ENCODE results near the gene DLEC1. TPM values are rescaled to one million over a fixed set of nuclear protein-coding genes. Genes with fewer than 3 reads are reported as not detected.

The DLEC1 gene
- total and polyA plus RNA-seq, 2 of the 4 experiments (the other 2 are of a cell fraction): 0.03 TPM; not detected in 1

GRCh38 chr3:38154625-38155255 lies 115.7 kb downstream of the DLEC1 start:
- H3K14ac ChIP-seq (replicated peaks; ENCODE audit: low read depth, low read length): no peak overlapping the region
- no peak overlapping the region for H2BK20ac ChIP-seq (ENCODE audit: low read depth, low read length)
- H4K91ac ChIP-seq (ENCODE audit: insufficient read depth, low read depth, low read length): no peak overlapping the region
- no peak overlapping the region for H2BK120ac ChIP-seq (ENCODE audit: low read depth, low read length)
- no peaks in the 10 kb centered on the region for H3K9me3 ChIP-seq (ENCODE audit: control insufficient read depth, insufficient read depth, low read length)
- H3K23ac ChIP-seq (ENCODE audit: low read depth, low read length): no peak overlapping the region
- TF ChIP-seq USF2 (IDR thresholded peaks at IDR 0.05; ENCODE audit: low read depth, low read length) (no peak), CHD1 (IDR thresholded peaks at IDR 0.05; ENCODE audit: low read depth, low read length) (no peak), SMC3 (IDR thresholded peaks at IDR 0.05; ENCODE audit: low read depth, low read length) (no peak), BHLHE40 (IDR thresholded peaks at IDR 0.05; ENCODE audit: low read depth, low read length) (no peak), MXI1 (IDR thresholded peaks at IDR 0.05; ENCODE audit: borderline replicate concordance, low read depth, low read length) (no peak), CEBPB (IDR thresholded peaks at IDR 0.05; ENCODE audit: low read depth, low read length) (no peak), MAFK (IDR thresholded peaks at IDR 0.05; ENCODE audit: low read depth, low read length) (no peak), POLR2A (IDR thresholded peaks at IDR 0.05; ENCODE audit: low read depth, low read length) (no peak), RCOR1 (IDR thresholded peaks at IDR 0.05; ENCODE audit: insufficient replicate concordance, low read length) (no peak), CTCF (conservative IDR thresholded peaks at IDR 0.05; ENCODE audit: low read depth, low read length) (no peak), NFE2L2 (IDR thresholded peaks at IDR 0.05; ENCODE audit: low read depth, low read length) (no peak)
- H2BK5ac ChIP-seq (ENCODE audit: low read depth, low read length, poor library complexity, severe bottlenecking): no peak overlapping the region
- H3K4me2 ChIP-seq (ENCODE audit: low read depth, low read length): no peak overlapping the region
- no peak overlapping the region for H3K4me3 ChIP-seq (ENCODE audit: insufficient read depth, low read depth, low read length)
- no peak overlapping the region for H3K18ac ChIP-seq (ENCODE audit: low read depth, low read length)
- CTCF ChIA-PET: interaction anchor here (1.5 kb wide), 1 partner anchor 10 kb away, joined by 4 read pairs; the partner anchor contains the start of gene OXSR1
- H3K27ac ChIP-seq (ENCODE audit: insufficient read depth, low read length): no peak overlapping the region
- BruUV-seq (replicated peaks): no TSS peak
- dilution Hi-C loops (cut with HindIII; ENCODE audit: low sequenced_read_pairs, unreplicated experiment): no loop called here
- H3K79me1 ChIP-seq (ENCODE audit: low read depth in 1 of 2, low read length in 2 of 2): no peaks in the 10 kb centered on the region
- no peaks in the 10 kb centered on the region for H3K36me3 ChIP-seq (ENCODE audit: control insufficient read depth, insufficient read depth, low read length)
- no peak overlapping the region for H2AK9ac ChIP-seq (replicated peaks; ENCODE audit: low read depth, low read length, poor library complexity)
- no peak overlapping the region for H2AFZ ChIP-seq (replicated peaks; ENCODE audit: low read length, poor library complexity)
- no peak overlapping the region for H3K4ac ChIP-seq (ENCODE audit: low read depth, low read length)
- no peaks in the 10 kb centered on the region for H3K27me3 ChIP-seq (ENCODE audit: control insufficient read depth, insufficient read depth, low read length)
- no peaks in the 10 kb centered on the region for H3K9me1 ChIP-seq (ENCODE audit: insufficient read depth, low read length)
- ATAC-seq (ENCODE audit: low read depth) (no peak), DNase-seq (no peak)
- H3K56ac ChIP-seq (ENCODE audit: extremely low read depth, insufficient read depth, low read length): no peak overlapping the region
- no peak overlapping the region; the same call in 1 of the 2 replicates for H4K5ac ChIP-seq (ENCODE audit: low read depth, low read length)
- POLR2A ChIA-PET (ENCODE audit: unreplicated experiment): no interaction called here
- H4K8ac ChIP-seq (ENCODE audit: low read depth in 2 of 2, low read length in 2 of 2): no peak overlapping the region
- no peaks in the 10 kb centered on the region for H3K4me1 ChIP-seq (ENCODE audit: control insufficient read depth, insufficient read depth, low read length)
- intact Hi-C loops (cut with micrococcal nuclease): no loop called here
- H2BK15ac ChIP-seq (ENCODE audit: low read depth, low read length): no peak overlapping the region
- no peaks in the 10 kb centered on the region for H4K20me1 ChIP-seq (ENCODE audit: insufficient read depth, low read length)
- no peak overlapping the region for H2AK5ac ChIP-seq (ENCODE audit: low read depth, low read length)
- WGBS, 2 experiments (ENCODE audit: extremely low coverage in 2 of 2, insufficient read length in 1 of 2): no CpG with 5 or more reads among the region's 2 CpGs
- in situ Hi-C loops (cut with MboI; ENCODE audit: low sequenced_read_pairs): no loop called here
- no peak overlapping the region for H3K9ac ChIP-seq (ENCODE audit: low read depth, low read length)
